HepG2 (cell line): Measurements from ENCODE around the gene IFT27. TPM values are rescaled to one million over a fixed set of nuclear protein-coding genes. Genes with fewer than 3 reads are reported as not detected.

Experiments
- ATAC-seq: fragments of 200-7000 bp; cut with Tn5 transposase; 3 replicates; pipeline ENCODE4 v1.9.1; 2020; ENCODE audit warnings: mild to moderate bottlenecking, moderate library complexity
- BruUV-seq: library from RNA; stranded (reverse); fragments of 400-500 nt; replicated peaks from 2 replicates; lab custom pipeline; 2021; lab: Mats Ljungman, UMichigan
- CTCF ChIA-PET: fragments of 300-600 bp; formaldehyde crosslinking; extraction: SDS; loops from one replicate; lab custom pipeline; 2021; ENCODE audit warnings: low total read pairs, inconsistent platforms, low intra/inter-chr PET ratio; lab: Yijun Ruan, JAX
- POLR2A ChIA-PET: fragments of 350-600 bp; sonication (Branson Sonifier 250); formaldehyde crosslinking; loops from one replicate; lab custom pipeline; 2020; ENCODE audit warnings: antibody characterized with exemption, inconsistent platforms; lab: Yijun Ruan, JAX
- DNase-seq: peaks from one replicate; pipeline ENCODE4 v3.0.0-alpha.2; 2015; ENCODE audit warnings: low spot score
- FAIRE-seq: peaks from 3 replicates; lab custom pipeline; 2011; peaks lifted over from hg19 to GRCh38; lab: Jason Lieb, UNC
- H2AFZ ChIP-seq: one replicate; pipeline ENCODE4 v1.6.1; 2011; ENCODE audit warnings: low read length, inconsistent platforms
- H3K27ac ChIP-seq: fragments of 300-600 bp; 3 replicates; pipeline ENCODE4 v1.8.0; 2011; ENCODE audit warnings: mixed run types, mild to moderate bottlenecking, mixed read lengths, low read length, inconsistent platforms; ENCODE audit not compliant: insufficient read depth; ENCODE audit errors: extremely low read length
- H3K27me3 ChIP-seq, 2 experiments: fragments of 200-600 bp in 1 of 2; 2 replicates in 1 of 2; 3 replicates in 1 of 2; pipeline versions ENCODE4 v1.6.0 to v1.8.0; 2011; ENCODE audit warnings: low read length in 2 of 2, mild to moderate bottlenecking in 2 of 2, moderate library complexity in 2 of 2, inconsistent platforms in 1 of 2; ENCODE audit not compliant: insufficient read depth in 2 of 2, control insufficient read depth in 1 of 2
- H3K36me3 ChIP-seq, 2 experiments: fragments of 200-600 bp in 1 of 2; replicated peaks in 1 of 2; 2 replicates in 1 of 2; 3 replicates in 1 of 2; pipeline versions ENCODE4 v1.5.1 to v1.8.0; 2011; ENCODE audit warnings: low read length in 2 of 2, inconsistent platforms in 1 of 2; ENCODE audit not compliant: insufficient read depth in 2 of 2, control insufficient read depth in 1 of 2
- H3K4me1 ChIP-seq: 2 replicates; pipeline ENCODE4 v1.5.1; 2012; ENCODE audit warnings: low read length, inconsistent platforms; ENCODE audit not compliant: insufficient read depth
- H3K4me2 ChIP-seq: 2 replicates; pipeline ENCODE4 v1.6.0; 2011; ENCODE audit warnings: low read depth, low read length, inconsistent platforms
- H3K4me3 ChIP-seq, 3 experiments: fragments of 200-600 bp in 1 of 3; sonication (generic), shearing (Covaris generic) in 1 of 3; replicated peaks in 1 of 3; 2 replicates each; pipeline ENCODE4 v1.5.1; 2011 to 2016; ENCODE audit warnings: low read length in 3 of 3, inconsistent platforms in 2 of 3, low read depth in 2 of 3, mild to moderate bottlenecking in 2 of 3, control low read depth in 1 of 3, mixed read lengths in 1 of 3; ENCODE audit not compliant: insufficient read depth in 1 of 3
- H3K79me2 ChIP-seq: one replicate; pipeline ENCODE4 v1.6.1; 2011; ENCODE audit warnings: low read length, inconsistent platforms; ENCODE audit not compliant: insufficient read depth
- H3K9ac ChIP-seq: 2 replicates; pipeline ENCODE4 v1.6.0; 2011; ENCODE audit warnings: mild to moderate bottlenecking, low read depth, low read length, inconsistent platforms; ENCODE audit not compliant: insufficient read depth
- H3K9me3 ChIP-seq: 2 replicates; pipeline ENCODE4 v1.5.1; 2012; ENCODE audit warnings: mild to moderate bottlenecking, low read length
- H4K20me1 ChIP-seq: 2 replicates; pipeline ENCODE4 v1.6.0; 2011; ENCODE audit warnings: inconsistent platforms, mild to moderate bottlenecking, low read length, moderate library complexity; ENCODE audit not compliant: insufficient read depth
- BCL6 ChIP-seq: IDR thresholded peaks from 2 replicates; pipeline ENCODE4 v1.6.1; 2016; ENCODE audit warnings: missing genetic modification reagents, missing compliant biosample characterization
- ETV5 ChIP-seq: IDR thresholded peaks from 2 replicates; pipeline ENCODE4 v1.6.1; 2018; ENCODE audit warnings: missing biosample characterization, missing genetic modification reagents, inconsistent platforms, borderline replicate concordance
- FOXO4 ChIP-seq: sonication (generic); formaldehyde crosslinking; conservative IDR thresholded peaks from 2 replicates; pipeline ENCODE4 v1.8.1; 2023; ENCODE audit warnings: missing genetic modification reagents
- MLLT10 ChIP-seq: sonication (generic); formaldehyde crosslinking; IDR thresholded peaks from 2 replicates; pipeline ENCODE4 v1.4.0; 2020; ENCODE audit warnings: missing genetic modification reagents
- RBM22 ChIP-seq: fragments of 200-400 bp; formaldehyde crosslinking; optimal IDR thresholded peaks from 2 replicates; pipeline ENCODE3; 2017; ENCODE audit warnings: mild to moderate bottlenecking, low read length, moderate library complexity
- RCOR2 ChIP-seq: IDR thresholded peaks from 2 replicates; pipeline ENCODE4 v1.6.1; 2016; ENCODE audit warnings: missing biosample characterization, missing genetic modification reagents
- SRY ChIP-seq: sonication (generic); formaldehyde crosslinking; IDR thresholded peaks from 2 replicates; pipeline ENCODE4 v1.8.0; 2022; ENCODE audit warnings: mild to moderate bottlenecking, missing genetic modification reagents
- TOE1 ChIP-seq: sonication (generic); formaldehyde crosslinking; IDR thresholded peaks from 2 replicates; pipeline ENCODE4 v1.4.0; 2020; ENCODE audit warnings: mild to moderate bottlenecking, missing genetic modification reagents
- TOPORS ChIP-seq: sonication (generic); formaldehyde crosslinking; IDR thresholded peaks from 2 replicates; pipeline ENCODE4 v1.8.0; 2023; ENCODE audit warnings: mild to moderate bottlenecking, missing genetic modification reagents
- XRCC5 ChIP-seq: fragments of 200-400 bp; formaldehyde crosslinking; optimal IDR thresholded peaks from 2 replicates; pipeline ENCODE3; 2017; ENCODE audit warnings: mild to moderate bottlenecking, low read length
- ZMAT3 ChIP-seq: sonication (generic); formaldehyde crosslinking; conservative IDR thresholded peaks from 2 replicates; pipeline ENCODE4 v1.7.0; 2021; ENCODE audit warnings: missing genetic modification reagents
- ZNF646 ChIP-seq: sonication (generic); formaldehyde crosslinking; IDR thresholded peaks from 2 replicates; pipeline ENCODE4 v1.9.0; 2021; ENCODE audit warnings: mild to moderate bottlenecking, missing genetic modification reagents
- ZNF773 ChIP-seq: sonication (generic); formaldehyde crosslinking; IDR thresholded peaks from 2 replicates; pipeline ENCODE4 v1.4.0; 2020; ENCODE audit warnings: missing genetic modification reagents, borderline replicate concordance
- WGBS: methylation state at CpG from one replicate; pipeline ENCODE4 v1.1.6; 2017; ENCODE audit warnings: low lambda C conversion rate; 5-methylcytosine and 5-hydroxymethylcytosine counted together
- in situ Hi-C: cut with HindIII; loops from 2 replicates; pipeline ENCODE4 v1.10.0; 2017; ENCODE audit warnings: low pct_unique_long_range_greater_than_20kb; ENCODE audit not compliant: extremely low pct_ligation_motif_present
- intact Hi-C: fragments of 100-400 bp; cut with micrococcal nuclease; formaldehyde crosslinking; loops from one replicate; pipeline ENCODE4 v1.10.0; 2022; ENCODE audit not compliant: unreplicated experiment
- polyA plus RNA-seq, 8 experiments: library from polyadenylated mRNA; depleted of rRNA in 3 of 8; stranded (reverse) in 7 of 8; unstranded in 1 of 8; fragments of >200 nt; fragmentation: Illumina TruSeq in 4 of 8; extraction: Trizol in 4 of 8; gene quantifications; 2 replicates each; pipeline versions ENCODE4 v1.2.1 to v1.2.3, GENCODE V29; 2011 to 2016; ENCODE audit warnings: low read depth in 4 of 8, missing spikeins in 1 of 8, mixed read lengths in 1 of 8; ENCODE audit not compliant: insufficient read depth in 1 of 8
- total RNA-seq, 5 experiments: library from RNA; depleted of rRNA; stranded (reverse); fragments of >200 nt; fragmentation: Illumina TruSeq; extraction: Trizol; gene quantifications; 2 replicates each; pipeline ENCODE4 v1.2.3, GENCODE V29; 2016; ENCODE audit warnings: low read depth in 1 of 5
- TF ChIP-seq, protein P1 (sequence below): sonication (generic); formaldehyde crosslinking; conservative IDR thresholded peaks from 2 replicates; pipeline ENCODE4 v1.4.0; 2020; ENCODE audit warnings: missing genetic modification reagents
- TF ChIP-seq, protein P2 (sequence below): sonication (generic); formaldehyde crosslinking; IDR thresholded peaks from 2 replicates; pipeline ENCODE4 v1.4.0; 2020; ENCODE audit warnings: missing genetic modification reagents, borderline replicate concordance

Gene IFT27
- total and polyA plus RNA-seq, 2 of the 13 experiments (the other 11 are each of a cell fraction or from before 2014, with no cell fraction given): 0.25 to 0.33 TPM

GRCh38 chr22:36715647-36716046, 60.3 kb downstream of the IFT27 start:
- POLR2A ChIA-PET: no interaction called here
- Histone ChIP-seq H2AFZ (no peak overlapping the region), H3K36me3 (no peaks in the 10 kb centered on the region)
- TF ChIP-seq SRY (CRISPR knock-in tag): no peak
- TF ChIP-seq, protein P1, sequence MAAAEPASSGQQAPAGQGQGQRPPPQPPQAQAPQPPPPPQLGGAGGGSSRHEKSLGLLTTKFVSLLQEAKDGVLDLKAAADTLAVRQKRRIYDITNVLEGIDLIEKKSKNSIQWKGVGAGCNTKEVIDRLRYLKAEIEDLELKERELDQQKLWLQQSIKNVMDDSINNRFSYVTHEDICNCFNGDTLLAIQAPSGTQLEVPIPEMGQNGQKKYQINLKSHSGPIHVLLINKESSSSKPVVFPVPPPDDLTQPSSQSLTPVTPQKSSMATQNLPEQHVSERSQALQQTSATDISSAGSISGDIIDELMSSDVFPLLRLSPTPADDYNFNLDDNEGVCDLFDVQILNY: no peak
- no peak for TF ChIP-seq TOPORS
- no peak for TF ChIP-seq FOXO4 (CRISPR knock-in tag)
- no peak for TF ChIP-seq TOE1 (CRISPR knock-in tag)
- no peak for TF ChIP-seq XRCC5
- no peak for TF ChIP-seq RBM22
- no peak for TF ChIP-seq ZNF773 (CRISPR knock-in tag)
- no peak for TF ChIP-seq BCL6 (CRISPR knock-in tag)
- no peak for TF ChIP-seq ZMAT3 (CRISPR knock-in tag)
- no peak for TF ChIP-seq ETV5
- TF ChIP-seq RCOR2 (CRISPR knock-in tag): no peak
- TF ChIP-seq MLLT10 (CRISPR knock-in tag): no peak
- TF ChIP-seq, protein P2, sequence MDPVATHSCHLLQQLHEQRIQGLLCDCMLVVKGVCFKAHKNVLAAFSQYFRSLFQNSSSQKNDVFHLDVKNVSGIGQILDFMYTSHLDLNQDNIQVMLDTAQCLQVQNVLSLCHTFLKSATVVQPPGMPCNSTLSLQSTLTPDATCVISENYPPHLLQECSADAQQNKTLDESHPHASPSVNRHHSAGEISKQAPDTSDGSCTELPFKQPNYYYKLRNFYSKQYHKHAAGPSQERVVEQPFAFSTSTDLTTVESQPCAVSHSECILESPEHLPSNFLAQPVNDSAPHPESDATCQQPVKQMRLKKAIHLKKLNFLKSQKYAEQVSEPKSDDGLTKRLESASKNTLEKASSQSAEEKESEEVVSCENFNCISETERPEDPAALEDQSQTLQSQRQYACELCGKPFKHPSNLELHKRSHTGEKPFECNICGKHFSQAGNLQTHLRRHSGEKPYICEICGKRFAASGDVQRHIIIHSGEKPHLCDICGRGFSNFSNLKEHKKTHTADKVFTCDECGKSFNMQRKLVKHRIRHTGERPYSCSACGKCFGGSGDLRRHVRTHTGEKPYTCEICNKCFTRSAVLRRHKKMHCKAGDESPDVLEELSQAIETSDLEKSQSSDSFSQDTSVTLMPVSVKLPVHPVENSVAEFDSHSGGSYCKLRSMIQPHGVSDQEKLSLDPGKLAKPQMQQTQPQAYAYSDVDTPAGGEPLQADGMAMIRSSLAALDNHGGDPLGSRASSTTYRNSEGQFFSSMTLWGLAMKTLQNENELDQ: no peak
- TF ChIP-seq ZNF646: no peak
- TF ChIP-seq, all 625 proteins: peak for 0
- in situ Hi-C loops (no loop called here), intact Hi-C loops (no loop called here)
- H3K4me1 ChIP-seq: no peaks in the 10 kb centered on the region
- CTCF ChIA-PET: no interaction called here
- WGBS: 10% methylated on average over 1 of the region's 1 CpG
- no peak for ATAC-seq
- H3K27me3 ChIP-seq: peaks cover 1 to 3% of the 10 kb centered on the region in 2 experiments; a peak in 4 of 5 replicates
- no peaks in the 10 kb centered on the region for H3K9me3 ChIP-seq
- H3K79me2 ChIP-seq: no peaks in the 10 kb centered on the region
- H3K4me3 ChIP-seq: no peak overlapping the region
- H3K27ac ChIP-seq: no peak overlapping the region
- no peak overlapping the region for H3K9ac ChIP-seq
- H3K4me2 ChIP-seq: no peak overlapping the region
- no peak for DNase-seq
- no TSS peak for BruUV-seq
- no peaks in the 10 kb centered on the region for H4K20me1 ChIP-seq
- FAIRE-seq: no peak
